PFSK-1 (cell line): ENCODE data around the gene SREBF1.

Source experiments
- FOXP2 ChIP-seq: optimal IDR thresholded peaks from 2 replicates; pipeline ENCODE3; 2011; ENCODE audit warnings: borderline replicate concordance, control low read depth, inconsistent platforms; ENCODE audit not compliant: insufficient read depth; ENCODE audit errors: extremely low read length, extremely low read depth
- POLR2AphosphoS5 ChIP-seq: IDR thresholded peaks from 2 replicates; pipeline ENCODE4 v1.6.1; 2012; ENCODE audit warnings: low read depth, mild to moderate bottlenecking, control low read depth, low read length, moderate library complexity
- TAF1 ChIP-seq: IDR thresholded peaks from 2 replicates; pipeline ENCODE4 v1.6.1; 2012; ENCODE audit warnings: low read length, control low read depth, borderline replicate concordance; ENCODE audit not compliant: insufficient read depth
- TF ChIP-seq, protein P1 (sequence below), 2 experiments: IDR thresholded peaks; 2 replicates each; pipeline versions ENCODE4 v1.6.1 to v1.8.0; 2011 to 2012; ENCODE audit warnings: low read depth in 2 of 2, low read length in 2 of 2, control low read depth in 1 of 2, inconsistent platforms in 1 of 2, mild to moderate bottlenecking in 1 of 2, moderate library complexity in 1 of 2; ENCODE audit not compliant: insufficient read depth in 1 of 2

GRCh38 chr17:17794382-17794781 lies 42.4 kb downstream of the SREBF1 start:
- TF ChIP-seq, protein P1, sequence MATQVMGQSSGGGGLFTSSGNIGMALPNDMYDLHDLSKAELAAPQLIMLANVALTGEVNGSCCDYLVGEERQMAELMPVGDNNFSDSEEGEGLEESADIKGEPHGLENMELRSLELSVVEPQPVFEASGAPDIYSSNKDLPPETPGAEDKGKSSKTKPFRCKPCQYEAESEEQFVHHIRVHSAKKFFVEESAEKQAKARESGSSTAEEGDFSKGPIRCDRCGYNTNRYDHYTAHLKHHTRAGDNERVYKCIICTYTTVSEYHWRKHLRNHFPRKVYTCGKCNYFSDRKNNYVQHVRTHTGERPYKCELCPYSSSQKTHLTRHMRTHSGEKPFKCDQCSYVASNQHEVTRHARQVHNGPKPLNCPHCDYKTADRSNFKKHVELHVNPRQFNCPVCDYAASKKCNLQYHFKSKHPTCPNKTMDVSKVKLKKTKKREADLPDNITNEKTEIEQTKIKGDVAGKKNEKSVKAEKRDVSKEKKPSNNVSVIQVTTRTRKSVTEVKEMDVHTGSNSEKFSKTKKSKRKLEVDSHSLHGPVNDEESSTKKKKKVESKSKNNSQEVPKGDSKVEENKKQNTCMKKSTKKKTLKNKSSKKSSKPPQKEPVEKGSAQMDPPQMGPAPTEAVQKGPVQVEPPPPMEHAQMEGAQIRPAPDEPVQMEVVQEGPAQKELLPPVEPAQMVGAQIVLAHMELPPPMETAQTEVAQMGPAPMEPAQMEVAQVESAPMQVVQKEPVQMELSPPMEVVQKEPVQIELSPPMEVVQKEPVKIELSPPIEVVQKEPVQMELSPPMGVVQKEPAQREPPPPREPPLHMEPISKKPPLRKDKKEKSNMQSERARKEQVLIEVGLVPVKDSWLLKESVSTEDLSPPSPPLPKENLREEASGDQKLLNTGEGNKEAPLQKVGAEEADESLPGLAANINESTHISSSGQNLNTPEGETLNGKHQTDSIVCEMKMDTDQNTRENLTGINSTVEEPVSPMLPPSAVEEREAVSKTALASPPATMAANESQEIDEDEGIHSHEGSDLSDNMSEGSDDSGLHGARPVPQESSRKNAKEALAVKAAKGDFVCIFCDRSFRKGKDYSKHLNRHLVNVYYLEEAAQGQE (IDR thresholded peaks at IDR 0.05; ENCODE audit: insufficient read depth in 1 of 2, low read depth in 2 of 2, low read length in 2 of 2) = no peak
- no peak for TF ChIP-seq TAF1
- no peak for TF ChIP-seq POLR2AphosphoS5
- no peak for TF ChIP-seq FOXP2
